Aorta (tissue), 5 donors: Measurements from ENCODE around the gene SLX1B. TPM values are rescaled to one million over a fixed set of nuclear protein-coding genes. Genes with fewer than 3 reads are reported as not detected.
"Not testable (repeated sequence)": the region's sequence is repeated elsewhere in the genome, so short reads cannot be mapped to it uniquely, and the experiment has no call there.

Source experiments
- ATAC-seq: fragments of 200-7000 bp; cut with Tn5 transposase; one replicate; pipeline ENCODE4 v1.9.1; 2022; ENCODE audit warnings: moderate library complexity; ENCODE audit not compliant: low FRiP score
- DNase-seq, 2 donors: peaks; one replicate each; pipeline ENCODE4 v3.0.0-alpha.2; 2020
- H3K27ac ChIP-seq, 2 donors: one replicate each; pipeline ENCODE4 v1.5.1; 2013; ENCODE audit warnings: low read length in 2 of 2, mild to moderate bottlenecking in 2 of 2, moderate library complexity in 2 of 2, control low read depth in 1 of 2, inconsistent platforms in 1 of 2, low read depth in 1 of 2
- H3K27me3 ChIP-seq, 2 donors: one replicate each; pipeline ENCODE4 v1.6.1; 2013; ENCODE audit warnings: control low read depth in 1 of 2, low read length in 1 of 2, mild to moderate bottlenecking in 1 of 2, moderate library complexity in 1 of 2; ENCODE audit not compliant: insufficient read depth in 2 of 2, control insufficient read depth in 1 of 2
- H3K36me3 ChIP-seq, 2 donors: one replicate each; pipeline ENCODE4 v1.6.1; 2013; ENCODE audit warnings: control low read depth in 1 of 2, low read length in 1 of 2, mild to moderate bottlenecking in 1 of 2; ENCODE audit not compliant: insufficient read depth in 2 of 2, control insufficient read depth in 1 of 2
- H3K4me1 ChIP-seq, 2 donors: one replicate each; pipeline ENCODE4 v1.6.1; 2013; ENCODE audit warnings: low read length in 2 of 2, control low read depth in 1 of 2, mild to moderate bottlenecking in 1 of 2, moderate library complexity in 1 of 2; ENCODE audit not compliant: insufficient read depth in 2 of 2, control insufficient read depth in 1 of 2
- H3K4me3 ChIP-seq, 2 donors: one replicate each; pipeline ENCODE4 v1.5.1; 2013; ENCODE audit warnings: low read length in 2 of 2, control low read depth in 1 of 2, mild to moderate bottlenecking in 1 of 2
- H3K9me3 ChIP-seq: one replicate; pipeline ENCODE4 v1.6.1; 2013; ENCODE audit warnings: mild to moderate bottlenecking, low read length; ENCODE audit not compliant: control insufficient read depth
- WGBS, 2 donors: extraction: QIAGEN DNeasy Blood & Tissue Kit; methylation state at CpG; one replicate each; pipeline ENCODE4 v1.1.7; 2013; 5-methylcytosine and 5-hydroxymethylcytosine counted together
- intact Hi-C, 2 donors: fragments of 100-400 bp; cut with DNase I; formaldehyde crosslinking; loops; one replicate each; pipeline versions ENCODE4 v1.14.2 to v1.15.0; 2022
- polyA plus RNA-seq, 2 donors: library from polyadenylated mRNA; stranded (reverse); fragments of 200-250 nt; gene quantifications; one replicate each; pipeline ENCODE4 v1.2.3, GENCODE V29; 2013
- total RNA-seq, 2 donors: library from RNA; stranded (reverse); fragmentation: NEBNext Ultra II Directional; extraction: Animal tissue kit (Norgen Biotek cat#: 25700); gene quantifications; one replicate each; pipeline ENCODE4 v1.2.1, GENCODE V29; 2021
- donor health status: healthy with polysubstance abuse.
- donor health status: Bipolar disorder and iron deficiency.
- donor health status: DM: no; HTN: no; CAD: no.
- donor health status: DM: no; HTN: no; CAD: no.
- donor health status: DM: yes; HTN: yes; CAD: no.

Gene SLX1B
- total and polyA plus RNA-seq, 4 donors, result 9.5 to 14.7 (median 12.1) TPM

GRCh38 chr16:29460647-29461030 is 6.3 kb downstream of the SLX1B start:
- H3K27ac ChIP-seq, H3K9me3 ChIP-seq, H3K36me3 ChIP-seq, intact Hi-C loops, DNase-seq, H3K27me3 ChIP-seq, H3K4me1 ChIP-seq, H3K4me3 ChIP-seq: not testable (repeated sequence)
- peak; percentile 1 for ATAC-seq
- WGBS, 2 donors, result no CpG with 5 or more reads among the region's 9 CpGs

DNA sequence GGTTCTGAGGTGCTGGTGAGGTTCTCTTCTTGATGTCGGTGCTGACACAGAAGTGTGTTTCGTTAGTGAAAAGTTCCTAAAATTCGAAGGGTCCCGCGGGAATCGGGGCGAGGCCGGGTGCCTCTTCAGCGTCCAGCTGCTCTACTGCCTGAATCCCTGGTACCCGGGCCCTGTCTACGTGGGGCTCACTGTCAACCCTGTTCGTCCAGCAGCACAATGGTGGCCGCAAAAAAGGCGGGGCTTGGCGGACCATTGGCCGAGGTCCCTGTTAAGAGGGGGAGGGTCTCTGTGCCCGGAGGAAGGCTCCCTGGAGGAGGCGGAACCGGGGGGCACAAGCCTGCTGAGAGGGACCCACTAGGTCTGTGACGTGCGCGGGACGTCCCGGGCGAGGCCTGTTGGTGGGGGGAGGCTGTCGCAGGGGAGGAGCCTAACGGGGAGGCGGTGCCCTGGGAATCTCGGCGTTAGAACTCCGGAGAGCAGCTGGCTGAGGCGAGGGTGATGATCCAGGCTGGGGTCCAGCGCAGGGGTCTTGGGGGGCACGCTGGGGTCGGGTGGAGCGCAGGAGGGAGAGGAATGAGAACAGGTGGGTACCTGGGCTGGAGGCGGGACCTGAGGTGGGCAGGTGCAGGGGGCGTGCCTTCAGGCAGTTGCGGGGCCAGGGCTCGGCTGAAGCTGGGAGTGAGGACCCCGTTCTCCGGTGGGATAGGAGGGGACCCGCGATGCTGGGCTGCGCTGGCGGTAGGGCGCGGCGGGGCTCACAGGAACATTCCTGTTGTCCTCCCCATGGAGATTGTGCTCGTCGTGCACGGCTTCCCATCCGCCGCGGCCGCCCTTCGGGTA is 11.9 kb downstream of the SLX1B start:
- H3K9me3 ChIP-seq, H3K27me3 ChIP-seq, H3K36me3 ChIP-seq, DNase-seq, intact Hi-C loops, H3K4me3 ChIP-seq, H3K4me1 ChIP-seq, H3K27ac ChIP-seq: not testable (repeated sequence)
- peak; percentile 59 for ATAC-seq
- WGBS, 2 donors, result no CpG with 5 or more reads among the region's 57 CpGs

DNA sequence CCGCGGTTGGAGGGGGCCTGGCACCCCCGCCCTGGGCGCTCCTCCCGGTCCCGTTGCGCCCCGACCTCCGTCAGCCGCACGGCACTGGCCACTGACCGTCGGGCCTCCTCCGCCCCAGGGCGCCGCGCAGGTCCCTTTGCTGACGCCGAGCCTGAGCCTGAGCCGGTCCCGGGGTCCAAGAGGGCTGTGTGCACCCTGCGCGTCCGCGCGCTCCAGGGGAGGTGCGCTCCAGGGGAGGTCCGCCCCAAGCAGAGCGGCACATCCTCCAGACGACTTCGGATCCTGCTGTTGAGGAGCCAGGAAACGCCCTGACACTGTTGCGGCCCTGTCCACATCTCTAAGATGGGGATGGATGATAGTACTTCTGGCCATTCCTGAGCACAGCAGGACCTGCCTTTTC is 12.6 kb downstream of the SLX1B start:
- H3K27ac ChIP-seq, H3K4me1 ChIP-seq, intact Hi-C loops, H3K27me3 ChIP-seq, H3K9me3 ChIP-seq, DNase-seq, H3K36me3 ChIP-seq, H3K4me3 ChIP-seq: not testable (repeated sequence)
- WGBS, 2 donors, result no CpG with 5 or more reads among the region's 33 CpGs
- peak; percentile 23 for ATAC-seq

DNA sequence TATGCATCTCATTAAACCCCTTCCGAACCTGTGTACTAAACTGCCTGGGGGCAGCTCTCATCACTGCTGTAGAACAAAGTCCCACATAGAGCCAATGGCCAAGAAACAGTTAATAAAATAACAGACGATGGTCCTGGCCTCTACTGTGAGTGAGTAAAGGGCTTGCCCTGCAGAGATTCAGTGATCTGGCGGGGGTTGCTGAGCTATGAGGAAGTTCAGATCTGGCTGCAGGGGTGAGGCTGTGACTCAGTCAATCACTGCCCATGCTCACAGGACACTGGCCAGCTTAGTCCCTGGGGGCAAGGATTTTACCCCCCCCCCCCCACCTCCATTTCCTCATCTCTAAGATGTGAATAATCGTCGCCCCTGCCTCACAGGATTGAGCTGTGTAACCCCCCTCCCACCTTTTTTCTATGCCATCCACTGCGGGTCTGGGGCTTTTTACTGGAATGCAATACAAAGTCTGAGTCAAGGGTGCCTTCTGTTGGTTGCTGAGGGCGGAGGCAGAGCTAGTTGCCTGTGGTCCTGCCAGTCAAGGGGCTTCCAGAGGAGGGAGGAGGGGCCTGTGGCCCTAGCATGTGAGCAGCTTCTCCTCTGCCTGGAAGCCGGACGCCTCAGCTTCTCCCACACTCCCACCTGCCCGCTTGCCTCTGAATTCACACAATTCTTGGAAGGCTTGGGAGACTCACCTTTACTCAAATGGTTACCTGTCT is 13.5 kb downstream of the SLX1B start:
- H3K4me3 ChIP-seq, H3K9me3 ChIP-seq, H3K4me1 ChIP-seq, H3K36me3 ChIP-seq, H3K27ac ChIP-seq, DNase-seq, ATAC-seq, H3K27me3 ChIP-seq, intact Hi-C loops: not testable (repeated sequence)
- no CpG with 5 or more reads among the region's 10 CpGs for WGBS, 2 donors

GRCh38 chr16:29469660-29470059 is 15.3 kb downstream of the SLX1B start:
- 1 to 2% methylated on average over 5 of the region's 6 CpGs for WGBS, 2 donors
- DNase-seq, result peak; percentile 71 to 79

GRCh38 chr16:29472065-29472464 is 17.7 kb downstream of the SLX1B start:
- H3K9me3 ChIP-seq, intact Hi-C loops, DNase-seq, H3K4me3 ChIP-seq, H3K27me3 ChIP-seq, H3K36me3 ChIP-seq, H3K4me1 ChIP-seq, ATAC-seq, H3K27ac ChIP-seq: not testable (repeated sequence)
- no CpG with 5 or more reads among the region's 4 CpGs for WGBS, 2 donors

More at GRCh38 chr16:29469660-29470059, 15.3 kb downstream of the SLX1B start:
- H3K4me3 ChIP-seq, H3K9me3 ChIP-seq, H3K27me3 ChIP-seq, H3K27ac ChIP-seq, H3K36me3 ChIP-seq, H3K4me1 ChIP-seq, intact Hi-C loops: not testable (repeated sequence)
- ATAC-seq, result peak; percentile 85

DNA sequence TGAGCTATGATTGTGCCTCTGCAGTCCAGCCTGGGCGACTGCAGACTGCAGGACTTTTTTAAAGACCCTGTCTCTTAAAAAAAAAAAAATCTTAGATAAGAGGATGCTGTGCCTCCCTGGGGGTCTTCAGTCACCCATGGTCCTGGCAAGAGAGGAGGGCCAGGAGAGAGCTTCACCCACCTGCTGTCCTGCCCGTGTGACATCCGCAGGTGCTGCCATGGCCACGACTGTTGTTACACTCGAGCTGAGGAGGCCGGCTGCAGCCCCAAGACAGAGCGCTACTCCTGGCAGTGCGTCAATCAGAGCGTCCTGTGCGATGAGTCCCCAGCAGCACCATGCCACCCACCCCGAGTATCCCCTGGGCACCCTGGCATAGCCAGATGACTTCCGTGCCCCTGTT is 27.9 kb downstream of the SLX1B start:
- H3K27ac ChIP-seq, ATAC-seq: not testable (repeated sequence)
- 70 to 86% methylated on average over 5 to 6 of the region's 12 CpGs for whole genome bisulfite sequencing, 2 donors

DNA sequence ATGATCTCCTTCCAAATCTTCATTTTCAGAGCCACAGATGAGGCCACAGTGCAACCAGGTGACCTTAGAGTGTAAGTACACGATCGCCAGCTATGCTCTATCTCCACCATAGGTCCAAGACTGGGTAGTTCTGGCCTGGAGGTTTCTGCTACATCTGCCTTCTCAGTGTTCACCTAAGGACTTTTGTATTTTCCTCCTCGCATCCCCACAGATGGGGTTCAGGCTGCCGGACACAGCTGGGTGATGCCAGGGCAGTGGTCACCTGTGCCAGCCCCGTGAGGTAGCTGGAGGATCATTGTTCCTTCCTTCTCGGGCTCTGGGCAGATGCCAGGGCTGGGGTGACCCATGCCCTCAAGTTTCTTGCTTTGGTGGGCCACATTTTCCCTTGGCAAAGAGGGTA is 52.0 kb downstream of the SLX1B start, which contains the start of gene NPIPB12:
TSS of gene NPIPB12 (minus strand) at position 101 of the 400 bp plus-strand sequence.
- H3K27ac ChIP-seq, H3K36me3 ChIP-seq, ATAC-seq, H3K27me3 ChIP-seq, H3K4me1 ChIP-seq, DNase-seq, H3K4me3 ChIP-seq, intact Hi-C loops, H3K9me3 ChIP-seq: not testable (repeated sequence)
- WGBS, 2 donors, result 96 to 100% methylated on average over 2 of the region's 6 CpGs

More for the DNA sequence above, 27.9 kb downstream of the SLX1B start:
- H3K27me3 ChIP-seq, H3K36me3 ChIP-seq, H3K4me1 ChIP-seq, H3K4me3 ChIP-seq, intact Hi-C loops, H3K9me3 ChIP-seq: not testable (repeated sequence)
- DNase-seq, result peak; percentile 12 to 59
